Activated CD4-positive, alpha-beta T cell treated with anti-CD3 and anti-CD28 coated beads, Interleukin-2, Interleukin-6, amounts not matched to agents 100 ng/mL and 50 ng/mL, durations not matched to agents 16 hours and 8 hours (primary cell): ENCODE measurements around the gene SPTLC2.
"Not testable (repeated sequence)": the region's sequence is repeated elsewhere in the genome, so short reads cannot be mapped to it uniquely, and the experiment has no call there.

Experiments used
- DNase-seq: peaks from one replicate; pipeline ENCODE4 v3.0.0-alpha.2; 2020

SPTLC2 gene

GRCh38 chr14:77544571-77544970 lies 71.9 kb downstream of the SPTLC2 start:
- no peak for DNase-seq

GRCh38 chr14:77543637-77544334 lies 72.7 kb downstream of the SPTLC2 start:
- DNase-seq, result no peak

GRCh38 chr14:77543240-77543551 lies 73.2 kb downstream of the SPTLC2 start:
- DNase-seq, result no peak

DNA sequence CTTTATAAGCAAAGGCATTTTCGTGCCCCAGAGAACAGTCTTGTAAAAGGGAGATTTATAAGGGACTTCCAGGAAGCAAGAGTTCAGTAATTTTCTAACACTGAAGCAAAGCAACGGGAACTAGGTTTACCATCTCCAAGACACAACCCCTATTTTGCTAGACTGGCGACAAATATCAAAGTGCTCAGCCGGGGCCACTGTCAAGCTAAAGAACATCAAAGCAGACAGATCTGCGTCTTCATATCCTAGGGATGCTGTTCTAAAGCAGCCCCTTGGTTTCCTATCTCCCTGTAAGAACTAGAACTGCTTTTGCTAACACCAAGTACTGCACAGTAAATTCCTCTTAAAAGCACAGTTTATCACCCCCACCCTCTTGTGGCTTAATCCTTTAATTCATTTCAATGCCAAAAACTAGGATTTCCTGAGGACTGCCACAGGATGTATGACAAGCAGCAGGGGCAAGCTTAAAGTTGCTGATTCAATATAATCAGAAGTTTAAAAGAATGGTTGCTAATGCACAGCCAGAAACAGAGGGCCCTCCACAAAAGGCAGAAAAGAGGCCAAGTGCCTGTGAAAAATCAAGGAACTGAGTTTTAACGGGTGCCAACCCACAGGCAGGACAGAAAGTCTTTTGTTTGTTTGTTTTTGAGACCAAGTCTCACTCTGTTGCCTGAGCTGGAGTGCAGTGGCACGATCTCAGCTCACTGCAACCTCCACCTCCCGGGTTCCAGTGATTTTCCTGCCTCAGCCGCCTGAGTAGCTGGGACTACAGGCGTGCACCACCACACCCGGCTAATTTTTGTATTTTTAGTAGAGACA lies 73.8 kb downstream of the SPTLC2 start:
- DNase-seq, result no peak

DNA sequence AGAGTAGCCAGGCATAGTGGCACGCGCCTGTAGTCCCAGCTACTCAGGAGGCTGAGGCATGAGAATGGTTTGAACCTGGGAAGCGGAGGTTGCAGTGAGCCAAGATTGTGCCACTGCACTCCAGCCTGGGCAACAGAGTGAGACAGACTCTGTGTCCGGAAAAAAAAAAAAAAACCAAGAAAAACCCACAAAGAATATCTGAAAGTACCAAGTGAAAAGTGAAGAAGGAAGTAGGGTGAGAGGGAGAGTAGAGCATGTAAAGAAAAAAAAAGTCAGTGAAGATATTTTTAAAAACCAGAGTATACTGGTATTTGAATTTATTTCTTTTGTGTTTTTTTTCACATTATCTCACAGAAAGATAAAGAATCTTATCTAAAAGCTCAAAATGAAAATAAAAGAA lies 74.5 kb downstream of the SPTLC2 start:
- no peak for DNase-seq

- DNase-seq, result not testable (repeated sequence)
Observed at GRCh38 chr14:77536951-77537350, 79.5 kb downstream of the SPTLC2 start.

GRCh38 chr14:77531071-77531470 lies 85.4 kb downstream of the SPTLC2 start:
- no peak for DNase-seq

- no peak for DNase-seq
Observed at GRCh38 chr14:77529963-77530362, 86.5 kb downstream of the SPTLC2 start.

DNA sequence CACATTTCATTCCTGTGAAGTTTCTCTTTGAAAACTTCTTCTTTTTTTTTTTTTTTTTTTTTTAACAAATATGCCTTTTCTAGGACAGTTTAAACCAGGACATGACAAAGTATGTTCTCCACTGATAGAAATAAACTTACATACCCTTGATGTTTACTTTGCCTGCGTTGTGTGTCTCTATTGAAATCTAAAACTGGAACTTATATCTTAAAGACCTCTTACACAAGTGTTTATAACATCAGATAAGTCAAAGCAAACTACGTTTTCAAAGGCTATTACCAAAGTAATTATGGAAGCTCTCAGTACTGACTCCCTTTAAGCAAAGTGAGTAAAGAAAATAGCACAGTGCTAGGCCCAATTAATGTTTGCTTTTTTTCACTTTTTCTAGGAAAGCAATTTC lies 87.2 kb downstream of the SPTLC2 start:
- DNase-seq, result no peak

GRCh38 chr14:77528701-77529100 lies 87.7 kb downstream of the SPTLC2 start:
- not testable (repeated sequence) for DNase-seq

GRCh38 chr14:77526266-77526665 lies 90.2 kb downstream of the SPTLC2 start:
- DNase-seq, result no peak

GRCh38 chr14:77524536-77524935 lies 91.9 kb downstream of the SPTLC2 start:
- DNase-seq, result no peak

- no peak for DNase-seq
Observed at GRCh38 chr14:77523109-77523508, 93.3 kb downstream of the SPTLC2 start.

GRCh38 chr14:77520555-77520954 lies 95.9 kb downstream of the SPTLC2 start:
- DNase-seq, result no peak

GRCh38 chr14:77516126-77516525 lies 100.3 kb downstream of the SPTLC2 start:
- DNase-seq, result no peak

GRCh38 chr14:77511486-77512162 lies 104.8 kb downstream of the SPTLC2 start:
- no peak for DNase-seq

- DNase-seq, result no peak
Observed at GRCh38 chr14:77509366-77509765, 107.1 kb downstream of the SPTLC2 start.

GRCh38 chr14:77508876-77509275 lies 107.6 kb downstream of the SPTLC2 start:
- DNase-seq, result no peak

DNA sequence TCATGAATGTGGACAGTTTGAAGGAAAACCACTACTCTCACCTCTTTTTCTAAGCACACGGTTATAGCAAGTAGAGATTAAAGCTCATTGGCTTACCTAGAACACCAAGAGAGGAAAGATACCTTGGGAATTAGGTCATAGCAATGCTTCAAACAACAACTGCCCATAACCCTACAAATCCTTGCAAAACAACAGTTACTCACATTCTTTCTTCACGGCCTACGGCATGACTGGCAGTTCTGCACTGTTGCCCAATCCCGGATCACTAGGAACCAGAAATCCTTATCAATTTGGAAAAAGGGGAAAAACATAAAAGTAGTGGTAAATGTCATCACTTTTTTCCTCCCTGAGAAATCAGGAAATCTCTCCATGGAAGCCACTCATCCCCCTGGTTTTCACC lies 108.2 kb downstream of the SPTLC2 start:
- DNase-seq, result no peak

DNA sequence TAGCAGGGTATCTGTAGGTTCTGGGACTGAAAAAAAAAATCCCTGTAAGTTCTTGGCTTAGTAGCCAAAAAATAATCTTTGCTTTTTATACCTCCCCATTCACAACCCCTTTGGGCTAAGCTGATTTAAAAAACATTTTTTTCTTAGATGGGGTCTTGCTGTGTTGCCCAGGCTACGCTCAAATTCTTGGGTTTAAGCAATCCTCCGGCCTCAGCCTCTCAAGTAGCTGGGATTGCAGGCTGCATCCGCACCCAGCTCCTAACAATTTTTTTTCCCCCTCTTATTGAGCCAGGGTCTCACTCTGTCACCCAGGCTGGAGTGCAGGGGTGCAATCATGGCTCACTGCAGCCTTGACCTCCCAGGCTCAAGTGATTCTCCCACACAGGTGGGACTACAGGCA lies 108.7 kb downstream of the SPTLC2 start:
- no peak for DNase-seq

DNA sequence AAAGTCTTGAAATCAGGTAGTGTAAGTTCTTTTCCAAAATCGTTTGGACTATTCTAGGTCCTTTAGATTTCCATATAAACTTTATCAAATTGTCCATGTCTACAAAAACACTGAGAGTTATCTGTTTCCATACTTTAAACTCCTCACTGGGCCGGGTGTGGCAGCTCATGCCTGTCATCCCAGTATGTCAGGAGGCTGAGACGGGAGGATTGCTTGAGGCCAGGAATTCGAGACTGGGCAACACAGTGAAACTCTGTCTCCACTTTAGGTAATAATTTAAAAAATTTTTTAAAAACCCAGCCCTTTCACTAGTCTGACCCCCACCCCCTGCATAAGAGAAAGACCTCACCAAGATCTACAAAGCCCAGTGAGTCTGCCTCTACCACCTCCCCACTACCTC lies 111.4 kb downstream of the SPTLC2 start:
- no peak for DNase-seq

DNA sequence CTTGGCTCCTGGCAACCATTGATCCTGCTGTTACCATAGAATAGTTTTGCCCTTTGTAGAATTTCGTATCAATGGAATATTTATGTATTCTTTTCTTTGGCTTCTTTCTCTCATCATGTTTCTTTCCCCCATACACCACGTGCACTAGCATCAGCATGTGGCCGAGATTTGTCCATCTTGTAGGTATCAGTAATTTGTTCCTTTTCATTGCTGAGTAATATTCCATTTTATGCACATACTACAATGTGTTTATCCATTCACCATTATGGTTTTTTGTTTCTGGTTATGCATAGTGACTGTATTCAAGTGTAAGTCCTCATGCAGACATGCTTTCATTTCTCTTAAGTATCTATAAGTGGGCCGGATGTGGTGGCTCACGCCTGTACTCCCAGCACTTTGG lies 113.3 kb downstream of the SPTLC2 start:
- DNase-seq, result no peak

GRCh38 chr14:77502109-77502782 lies 114.2 kb downstream of the SPTLC2 start:
- DNase-seq, result no peak
